SU-DHL-6 (cell line): ENCODE measurements around the gene ZNF862.

Experiments
- H2AFZ ChIP-seq: fragments of 200-600 bp; sonication (generic); 2 replicates; pipeline ENCODE4 v1.6.1; 2014; ENCODE audit warnings: low read depth, mild to moderate bottlenecking, moderate library complexity, mixed read lengths, antibody characterized with exemption, low read length; ENCODE audit not compliant: severe bottlenecking
- H3F3A ChIP-seq: fragments of 200-600 bp; shearing (Covaris generic); 2 replicates; pipeline ENCODE4 v1.6.0; 2016; ENCODE audit warnings: antibody characterized with exemption, mild to moderate bottlenecking; ENCODE audit not compliant: insufficient read depth
- H3K27ac ChIP-seq: fragments of 200-600 bp; sonication (generic); 2 replicates; pipeline ENCODE4 v1.5.1; 2016; ENCODE audit warnings: low read depth, mild to moderate bottlenecking, low read length, moderate library complexity, mixed read lengths
- H3K27me3 ChIP-seq: fragments of 200-600 bp; sonication (generic), shearing (Covaris generic); 2 replicates; pipeline ENCODE4 v1.6.0; 2014; ENCODE audit warnings: mild to moderate bottlenecking, low read length
- H3K36me3 ChIP-seq: fragments of 200-600 bp; sonication (generic); 2 replicates; pipeline ENCODE4 v1.6.1; 2014; ENCODE audit warnings: mild to moderate bottlenecking, low read length, mixed read lengths
- H3K4me2 ChIP-seq: fragments of 300-600, 200-600 bp; shearing (Covaris generic), sonication (generic); 2 replicates; pipeline ENCODE4 v1.6.0; 2014; ENCODE audit warnings: low read length, low read depth, mild to moderate bottlenecking; ENCODE audit not compliant: poor library complexity, severe bottlenecking
- H3K4me3 ChIP-seq: fragments of 200-600 bp; sonication (generic); 2 replicates; pipeline ENCODE4 v1.5.1; 2014; ENCODE audit warnings: antibody characterized with exemption, low read length, mild to moderate bottlenecking, mixed read lengths; ENCODE audit not compliant: insufficient read depth, poor library complexity, severe bottlenecking
- H3K79me2 ChIP-seq: fragments of 200-600 bp; sonication (generic); 2 replicates; pipeline ENCODE4 v1.6.1; 2014; ENCODE audit warnings: mild to moderate bottlenecking, low read length, moderate library complexity; ENCODE audit not compliant: insufficient read depth
- H3K9ac ChIP-seq: fragments of 200-600 bp; sonication (generic); 2 replicates; pipeline ENCODE4 v1.7.0; 2014; ENCODE audit warnings: mild to moderate bottlenecking, low read length
- H3K9me2 ChIP-seq: fragments of 200-600 bp; sonication (generic); replicated peaks from 2 replicates; pipeline ENCODE4 v1.6.1; 2014; ENCODE audit warnings: low read length; ENCODE audit not compliant: insufficient read depth
- H3K9me3 ChIP-seq: fragments of 200-600 bp; sonication (generic); 2 replicates; pipeline ENCODE4 v1.6.1; 2014; ENCODE audit warnings: low read length, mixed read lengths; ENCODE audit not compliant: insufficient read depth
- H4K20me1 ChIP-seq: fragments of 200-600 bp; sonication (generic); 2 replicates; pipeline ENCODE4 v1.6.1; 2014; ENCODE audit warnings: low read depth, mild to moderate bottlenecking, antibody characterized with exemption, low read length, moderate library complexity, mixed read lengths
- EZH2phosphoT487 ChIP-seq: fragments of 200-600 bp; sonication (generic), shearing (Covaris generic); conservative IDR thresholded peaks from 2 replicates; pipeline ENCODE4 v1.6.1; 2018; ENCODE audit warnings: mild to moderate bottlenecking, antibody characterized with exemption, low read length, moderate library complexity, mixed read lengths
- TF ChIP-seq, protein P1 (sequence below): fragments of 200-600 bp; sonication (generic); IDR thresholded peaks from one replicate; pipeline ENCODE4 v1.5.1; 2017; ENCODE audit warnings: antibody characterized with exemption, mild to moderate bottlenecking, low read length, moderate library complexity; ENCODE audit not compliant: insufficient read depth, poor library complexity, severe bottlenecking

ZNF862 gene

DNA sequence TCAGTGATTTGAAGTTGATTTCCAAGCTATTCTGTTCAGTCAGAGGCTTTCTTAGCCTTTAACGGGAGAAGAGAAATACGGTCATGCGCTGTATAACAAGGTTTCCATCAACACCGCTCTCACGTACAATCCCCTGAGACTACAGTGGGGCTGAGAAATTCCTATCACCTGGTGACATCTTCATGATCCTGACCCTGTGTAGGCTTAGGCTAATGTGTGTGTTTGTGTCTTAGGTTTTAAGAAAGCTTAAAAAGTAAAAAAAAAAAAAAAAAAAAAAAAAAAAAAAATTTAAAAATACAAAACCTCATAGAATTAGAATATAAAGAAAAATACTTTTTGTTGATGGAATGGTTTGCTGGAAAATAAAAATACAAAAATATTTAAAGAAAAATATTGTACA, 1.8 kb downstream of the ZNF862 start:
- Histone ChIP-seq H3K9me2 (no peaks in the 10 kb centered on the region), H3K36me3 (no peaks in the 10 kb centered on the region), H3K9ac (no peak overlapping the region), H2AFZ (no peak overlapping the region), H3F3A (no peaks in the 10 kb centered on the region), H3K27ac (no peak overlapping the region), H3K79me2 (no peaks in the 10 kb centered on the region), H3K9me3 (no peaks in the 10 kb centered on the region), H3K4me3 (no peak overlapping the region), H3K4me2 (no peak overlapping the region), H4K20me1 (no peaks in the 10 kb centered on the region), H3K27me3 (no peaks in the 10 kb centered on the region)
- TF ChIP-seq EZH2phosphoT487 = no peak
- TF ChIP-seq, protein P1, sequence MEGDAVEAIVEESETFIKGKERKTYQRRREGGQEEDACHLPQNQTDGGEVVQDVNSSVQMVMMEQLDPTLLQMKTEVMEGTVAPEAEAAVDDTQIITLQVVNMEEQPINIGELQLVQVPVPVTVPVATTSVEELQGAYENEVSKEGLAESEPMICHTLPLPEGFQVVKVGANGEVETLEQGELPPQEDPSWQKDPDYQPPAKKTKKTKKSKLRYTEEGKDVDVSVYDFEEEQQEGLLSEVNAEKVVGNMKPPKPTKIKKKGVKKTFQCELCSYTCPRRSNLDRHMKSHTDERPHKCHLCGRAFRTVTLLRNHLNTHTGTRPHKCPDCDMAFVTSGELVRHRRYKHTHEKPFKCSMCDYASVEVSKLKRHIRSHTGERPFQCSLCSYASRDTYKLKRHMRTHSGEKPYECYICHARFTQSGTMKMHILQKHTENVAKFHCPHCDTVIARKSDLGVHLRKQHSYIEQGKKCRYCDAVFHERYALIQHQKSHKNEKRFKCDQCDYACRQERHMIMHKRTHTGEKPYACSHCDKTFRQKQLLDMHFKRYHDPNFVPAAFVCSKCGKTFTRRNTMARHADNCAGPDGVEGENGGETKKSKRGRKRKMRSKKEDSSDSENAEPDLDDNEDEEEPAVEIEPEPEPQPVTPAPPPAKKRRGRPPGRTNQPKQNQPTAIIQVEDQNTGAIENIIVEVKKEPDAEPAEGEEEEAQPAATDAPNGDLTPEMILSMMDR = no peak

DNA sequence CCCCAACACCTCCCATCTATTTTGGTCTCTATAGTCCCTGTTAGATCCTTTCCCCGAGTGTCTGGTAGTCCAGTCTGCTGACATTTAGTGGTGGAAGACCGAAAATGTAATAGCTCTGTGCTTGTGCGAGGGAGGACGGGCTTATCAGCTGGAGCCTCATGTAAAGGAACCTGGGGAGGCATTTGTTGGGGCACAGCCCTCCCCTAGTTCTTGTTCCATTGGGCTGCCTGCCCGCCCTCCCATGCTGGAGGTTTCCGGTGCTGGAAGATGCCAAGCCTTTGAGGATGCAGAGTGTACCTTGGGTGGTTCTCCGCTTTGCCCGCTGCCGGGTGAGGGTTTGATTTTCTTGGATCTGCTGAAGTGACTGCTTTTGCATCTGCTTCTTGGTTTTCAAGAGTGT, 5.4 kb downstream of the ZNF862 start:
- H4K20me1 ChIP-seq = no peaks in the 10 kb centered on the region
- H2AFZ ChIP-seq = no peak overlapping the region
- no peak overlapping the region for H3K4me2 ChIP-seq
- H3K9me3 ChIP-seq = no peaks in the 10 kb centered on the region
- H3F3A ChIP-seq = no peaks in the 10 kb centered on the region
- TF ChIP-seq, protein P1 = no peak
- H3K27me3 ChIP-seq = no peaks in the 10 kb centered on the region
- H3K4me3 ChIP-seq = no peak overlapping the region
- no peaks in the 10 kb centered on the region for H3K9me2 ChIP-seq
- H3K36me3 ChIP-seq = no peaks in the 10 kb centered on the region
- no peak overlapping the region for H3K9ac ChIP-seq
- H3K27ac ChIP-seq = no peak overlapping the region
- no peaks in the 10 kb centered on the region for H3K79me2 ChIP-seq

DNA sequence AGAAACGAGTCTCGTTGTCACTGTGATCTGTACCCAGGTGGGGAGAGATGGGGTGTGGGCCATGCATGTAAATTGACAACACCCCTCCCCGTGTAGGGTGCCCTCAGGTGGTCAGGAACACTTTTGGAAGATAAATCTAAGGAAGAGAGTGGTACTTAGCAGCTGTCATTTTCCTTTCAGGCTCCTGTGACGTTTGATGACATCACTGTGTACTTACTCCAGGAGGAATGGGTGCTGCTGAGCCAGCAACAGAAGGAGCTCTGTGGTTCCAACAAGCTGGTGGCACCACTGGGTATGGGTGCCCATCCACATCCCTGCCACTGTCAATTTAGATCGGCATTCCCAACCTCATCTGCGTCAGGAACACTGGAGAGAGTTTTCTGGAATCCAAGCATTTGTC, 6.3 kb downstream of the ZNF862 start:
- Histone ChIP-seq H3K79me2 (no peaks in the 10 kb centered on the region), H3K9ac (no peak overlapping the region), H3K27me3 (no peaks in the 10 kb centered on the region), H3K9me2 (no peaks in the 10 kb centered on the region), H3K9me3 (no peaks in the 10 kb centered on the region), H3F3A (no peaks in the 10 kb centered on the region), H3K36me3 (no peaks in the 10 kb centered on the region), H4K20me1 (no peaks in the 10 kb centered on the region), H3K4me2 (no peak overlapping the region), H2AFZ (no peak overlapping the region), H3K4me3 (no peak overlapping the region), H3K27ac (no peak overlapping the region)
- TF ChIP-seq, protein P1 = no peak
- no peak for TF ChIP-seq EZH2phosphoT487
